Measurements from ENCODE around the gene PIAS2.

DNA sequence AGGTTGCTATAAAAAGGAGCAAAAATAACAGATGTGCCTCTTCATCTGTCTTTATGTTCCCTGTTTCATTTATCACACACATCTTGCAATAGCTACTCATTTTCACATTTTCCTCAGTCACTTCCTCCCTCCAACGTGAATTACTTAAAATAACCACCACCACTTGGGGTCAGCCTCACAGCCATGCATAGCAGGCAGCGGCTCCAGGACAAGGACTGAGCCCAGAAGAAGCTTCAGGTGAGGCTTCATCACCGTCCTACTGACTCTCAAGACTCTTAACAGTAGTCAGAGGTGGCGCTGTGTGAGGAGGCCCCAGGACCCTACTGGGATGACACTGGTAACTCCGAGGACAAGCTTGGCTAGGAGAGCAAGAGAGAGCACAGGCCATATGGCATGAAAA, 144.9 kb downstream of the PIAS2 start:
- TF ChIP-seq CTCF (IDR thresholded peaks at IDR 0.05) (no peak), POLR2A (IDR thresholded peaks at IDR 0.05) (no peak)
